Thymus (tissue), 11 donors: ENCODE measurements around the gene IL13. TPM values are rescaled to one million over a fixed set of nuclear protein-coding genes. Genes with fewer than 3 reads are reported as not detected.
"Not testable (repeated sequence)": the region's sequence is repeated elsewhere in the genome, so short reads cannot be mapped to it uniquely, and the experiment has no call there.

Experiments used
- DNase-seq, 9 donors: peaks; one replicate each; pipeline ENCODE4 v3.0.0-alpha.2; 2013; ENCODE audit warnings: low spot score in 9 of 9, low read depth in 6 of 9, missing footprints in 1 of 9
- H3K27ac ChIP-seq, 2 donors: one replicate each; pipeline ENCODE4 v1.5.1; 2013; ENCODE audit warnings: control low read depth in 1 of 2, low read depth in 1 of 2, low read length in 1 of 2, mild to moderate bottlenecking in 1 of 2, moderate library complexity in 1 of 2
- H3K27me3 ChIP-seq, 2 donors: one replicate each; pipeline ENCODE4 v1.5.1; 2013; ENCODE audit warnings: low read length in 1 of 2; ENCODE audit not compliant: control insufficient read depth in 2 of 2, insufficient read depth in 1 of 2
- H3K36me3 ChIP-seq, 2 donors: one replicate each; pipeline ENCODE4 v1.5.1; 2013; ENCODE audit warnings: low read length in 1 of 2, mild to moderate bottlenecking in 1 of 2, moderate library complexity in 1 of 2; ENCODE audit not compliant: control insufficient read depth in 2 of 2, insufficient read depth in 2 of 2
- H3K4me1 ChIP-seq, 2 donors: one replicate each; pipeline ENCODE4 v1.5.1; 2013; ENCODE audit warnings: low read length in 2 of 2; ENCODE audit not compliant: control insufficient read depth in 2 of 2, insufficient read depth in 2 of 2
- H3K4me3 ChIP-seq, 2 donors: one replicate each; pipeline ENCODE4 v1.5.1; 2013; ENCODE audit warnings: low read length in 2 of 2, control low read depth in 1 of 2, mild to moderate bottlenecking in 1 of 2
- H3K9me3 ChIP-seq, 2 donors: one replicate each; pipeline ENCODE4 v1.5.1; 2013; ENCODE audit warnings: low read length in 1 of 2, mild to moderate bottlenecking in 1 of 2; ENCODE audit not compliant: control insufficient read depth in 2 of 2, insufficient read depth in 1 of 2
- WGBS: extraction: QIAGEN DNeasy Blood & Tissue Kit; methylation state at CpG from one replicate; pipeline ENCODE4 v1.1.7; 2013; 5-methylcytosine and 5-hydroxymethylcytosine counted together
- polyA plus RNA-seq: library from polyadenylated mRNA; stranded (reverse); fragments of 200-250 nt; gene quantifications from one replicate; pipeline ENCODE4 v1.2.3, GENCODE V29; 2013
- total RNA-seq: library from RNA; stranded (reverse); fragments of 120-200 nt; gene quantifications from one replicate; pipeline ENCODE4 v1.2.4, GENCODE V29; 2013
- donor health status: healthy.

The IL13 gene
- total and polyA plus RNA-seq, 2 donors = 0.42 to 1.0 TPM

GRCh38 chr5:132691755-132692631 lies 34.0 kb downstream of the IL13 start:
- 55% methylated on average over 5 of the region's 5 CpGs for WGBS
- H3K27ac ChIP-seq = peak overlapping the region in 1 of 2 donors; percentile 41
- H3K4me3 ChIP-seq, DNase-seq, H3K36me3 ChIP-seq, H3K9me3 ChIP-seq, H3K27me3 ChIP-seq: not testable (repeated sequence)
- peaks cover 6 to 29% of the 10 kb centered on the region in 2 donors for H3K4me1 ChIP-seq

DNA sequence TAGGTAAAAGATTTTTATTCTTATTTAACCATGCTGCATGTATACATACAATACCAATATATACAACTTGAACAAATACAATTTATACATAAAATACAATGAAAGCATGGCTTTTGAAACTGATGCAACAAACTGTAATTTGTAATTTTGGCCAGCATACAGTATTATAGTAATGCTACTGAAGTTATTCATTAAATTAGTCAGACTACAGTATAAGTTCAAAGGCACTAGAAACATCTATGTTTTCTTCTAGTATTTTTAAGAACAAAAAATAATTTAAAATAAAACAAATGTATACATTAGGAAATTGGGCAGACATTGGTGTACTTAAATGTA lies 34.6 kb downstream of the IL13 start:
- Histone ChIP-seq H3K36me3 (no peaks in the 10 kb centered on the region), H3K4me3 (no peak overlapping the region), H3K9me3 (no peaks in the 10 kb centered on the region), H3K4me1 (peaks cover 5 to 23% of the 10 kb centered on the region in 2 donors), H3K27me3 (no peaks in the 10 kb centered on the region), H3K27ac (peak overlapping the region in 1 of 2 donors; percentile 41)
- no peak for DNase-seq

DNA sequence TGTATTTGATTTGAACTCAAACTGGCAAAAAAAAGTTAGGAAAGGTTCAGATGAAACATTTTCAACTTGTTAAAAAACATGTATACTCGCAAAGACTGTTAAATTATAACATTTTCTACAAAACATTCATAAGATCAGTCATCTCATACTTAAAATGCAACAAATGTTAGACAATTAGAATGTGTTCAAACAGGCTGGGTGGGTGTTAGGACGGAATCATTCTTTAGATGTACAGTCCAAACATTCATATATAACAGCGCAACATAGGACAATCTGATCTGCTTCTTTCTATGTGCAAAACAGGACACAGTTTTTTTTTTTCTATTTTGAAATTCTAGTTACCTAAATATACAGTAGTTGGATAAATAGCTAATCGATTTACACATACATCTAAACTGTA lies 38.0 kb downstream of the IL13 start:
- DNase-seq = no peak
- 98% methylated on average over 4 of the region's 4 CpGs for WGBS
- Histone ChIP-seq H3K36me3 (peaks cover 3 to 16% of the 10 kb centered on the region in 2 donors), H3K4me3 (no peak overlapping the region), H3K27me3 (no peaks in the 10 kb centered on the region), H3K9me3 (no peaks in the 10 kb centered on the region), H3K27ac (no peak overlapping the region), H3K4me1 (no peaks in the 10 kb centered on the region)

GRCh38 chr5:132704875-132705274 lies 46.9 kb downstream of the IL13 start:
- 95% methylated on average over 1 of the region's 1 CpG for WGBS
- Histone ChIP-seq H3K9me3 (no peaks in the 10 kb centered on the region), H3K36me3 (peaks cover under 1 to 8% of the 10 kb centered on the region in 2 donors), H3K27me3 (no peaks in the 10 kb centered on the region), H3K27ac (no peak overlapping the region), H3K4me1 (no peaks in the 10 kb centered on the region), H3K4me3 (no peak overlapping the region)
- no peak for DNase-seq

- Histone ChIP-seq H3K4me3 (no peak overlapping the region), H3K27me3 (no peaks in the 10 kb centered on the region), H3K4me1 (no peaks in the 10 kb centered on the region), H3K36me3 (no peaks in the 10 kb centered on the region), H3K27ac (no peak overlapping the region), H3K9me3 (no peaks in the 10 kb centered on the region)
- no peak for DNase-seq
These were observed 50.7 kb downstream of the IL13 start for GRCh38 chr5:132708645-132709044.

Other genes with a start within 250 kb of the IL13 start
- 34.7 TPM for gene IRF1, start 167.4 kb upstream of the IL13 start, total RNA-seq
- gene IRF1, start 167.4 kb upstream of the IL13 start, polyA plus RNA-seq = 47.7 TPM
- gene IL5, start 114.7 kb upstream of the IL13 start, total RNA-seq = not detected
- 0.43 TPM for gene IL5, start 114.7 kb upstream of the IL13 start, polyA plus RNA-seq
- 17.6 TPM for gene RAD50, start 101.2 kb upstream of the IL13 start, total RNA-seq
- 8.9 TPM for gene RAD50, start 101.2 kb upstream of the IL13 start, polyA plus RNA-seq
- 4.5 TPM for gene IL4, start 15.8 kb downstream of the IL13 start, total RNA-seq
- 0.59 TPM for gene IL4, start 15.8 kb downstream of the IL13 start, polyA plus RNA-seq
- 9.9 TPM for gene KIF3A, start 79.4 kb downstream of the IL13 start, total RNA-seq
- gene KIF3A, start 79.4 kb downstream of the IL13 start, polyA plus RNA-seq = 6.6 TPM
- gene CCNI2, start 89.3 kb downstream of the IL13 start, total RNA-seq = 8.1 TPM
- 2.5 TPM for gene CCNI2, start 89.3 kb downstream of the IL13 start, polyA plus RNA-seq
- gene SEPTIN8, start 119.1 kb downstream of the IL13 start, total RNA-seq = 17.8 TPM
- gene SEPTIN8, start 119.1 kb downstream of the IL13 start, polyA plus RNA-seq = 13.8 TPM
- gene SOWAHA, start 155.1 kb downstream of the IL13 start, total RNA-seq = 1.0 TPM
- gene SOWAHA, start 155.1 kb downstream of the IL13 start, polyA plus RNA-seq = 4.3 TPM
- gene SHROOM1, start 172.5 kb downstream of the IL13 start, total RNA-seq = 0.90 TPM
- gene SHROOM1, start 172.5 kb downstream of the IL13 start, polyA plus RNA-seq = 6.2 TPM
- gene GDF9, start 208.3 kb downstream of the IL13 start, total RNA-seq = 0.47 TPM
- gene GDF9, start 208.3 kb downstream of the IL13 start, polyA plus RNA-seq = 2.5 TPM
- 399 TPM for gene UQCRQ, start 208.5 kb downstream of the IL13 start, total RNA-seq
- gene UQCRQ, start 208.5 kb downstream of the IL13 start, polyA plus RNA-seq = 232 TPM
- gene LEAP2, start 215.5 kb downstream of the IL13 start, total RNA-seq = 1.5 TPM
- 4.4 TPM for gene LEAP2, start 215.5 kb downstream of the IL13 start, polyA plus RNA-seq